ENCODE data around the gene MYO1C. TPM values are rescaled to one million over a fixed set of nuclear protein-coding genes. Genes with fewer than 3 reads are reported as not detected.
A peak's percentile ranks its signal among the peaks of the same experiment; 100 is the strongest.

MYO1C gene
- total and polyA plus RNA-seq, 9 of the 15 experiments (the other 6 are each of a cell fraction or from before 2014, with no cell fraction given) = 0.46 to 32.5 (median 11.6) TPM

- TF ChIP-seq, protein P1, sequence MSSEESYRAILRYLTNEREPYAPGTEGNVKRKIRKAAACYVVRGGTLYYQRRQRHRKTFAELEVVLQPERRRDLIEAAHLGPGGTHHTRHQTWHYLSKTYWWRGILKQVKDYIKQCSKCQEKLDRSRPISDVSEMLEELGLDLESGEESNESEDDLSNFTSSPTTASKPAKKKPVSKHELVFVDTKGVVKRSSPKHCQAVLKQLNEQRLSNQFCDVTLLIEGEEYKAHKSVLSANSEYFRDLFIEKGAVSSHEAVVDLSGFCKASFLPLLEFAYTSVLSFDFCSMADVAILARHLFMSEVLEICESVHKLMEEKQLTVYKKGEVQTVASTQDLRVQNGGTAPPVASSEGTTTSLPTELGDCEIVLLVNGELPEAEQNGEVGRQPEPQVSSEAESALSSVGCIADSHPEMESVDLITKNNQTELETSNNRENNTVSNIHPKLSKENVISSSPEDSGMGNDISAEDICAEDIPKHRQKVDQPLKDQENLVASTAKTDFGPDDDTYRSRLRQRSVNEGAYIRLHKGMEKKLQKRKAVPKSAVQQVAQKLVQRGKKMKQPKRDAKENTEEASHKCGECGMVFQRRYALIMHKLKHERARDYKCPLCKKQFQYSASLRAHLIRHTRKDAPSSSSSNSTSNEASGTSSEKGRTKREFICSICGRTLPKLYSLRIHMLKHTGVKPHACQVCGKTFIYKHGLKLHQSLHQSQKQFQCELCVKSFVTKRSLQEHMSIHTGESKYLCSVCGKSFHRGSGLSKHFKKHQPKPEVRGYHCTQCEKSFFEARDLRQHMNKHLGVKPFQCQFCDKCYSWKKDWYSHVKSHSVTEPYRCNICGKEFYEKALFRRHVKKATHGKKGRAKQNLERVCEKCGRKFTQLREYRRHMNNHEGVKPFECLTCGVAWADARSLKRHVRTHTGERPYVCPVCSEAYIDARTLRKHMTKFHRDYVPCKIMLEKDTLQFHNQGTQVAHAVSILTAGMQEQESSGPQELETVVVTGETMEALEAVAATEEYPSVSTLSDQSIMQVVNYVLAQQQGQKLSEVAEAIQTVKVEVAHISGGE (CRISPR knock-in tag; IDR thresholded peaks at IDR 0.05) = peak in 1 of 3 experiments; percentile 59; a peak in 2 of 6 replicates
- peak; percentile 66 for TF ChIP-seq L3MBTL2 (IDR thresholded peaks at IDR 0.05)
- TF ChIP-seq HDAC1 (IDR thresholded peaks at IDR 0.05) = no peak
- TF ChIP-seq CXXC5 (CRISPR knock-in tag; IDR thresholded peaks at IDR 0.05) = peak; percentile 43
- TF ChIP-seq GATAD2B (IDR thresholded peaks at IDR 0.05; ENCODE audit: borderline replicate concordance) = peak; percentile 26; the same call in 1 of the 2 replicates
- 0 out of 4 replicates have a peak, but pooled peaks of 1 of the 2 experiments have one; percentile 10 for TF ChIP-seq ZNF639 (CRISPR knock-in tag; conservative IDR thresholded peaks at IDR 0.05 in 1 of 2, IDR thresholded peaks at IDR 0.05 in 1 of 2)
- TF ChIP-seq SAFB (IDR thresholded peaks at IDR 0.05; ENCODE audit: borderline replicate concordance, low read depth, low read length) = 0 out of 2 replicates have a peak, but pooled peaks have one; percentile 54
- TF ChIP-seq GABPA (tag; conservative IDR thresholded peaks at IDR 0.05; ENCODE audit: low read depth) = peak; percentile 62
- no peak for TF ChIP-seq ESRRB (CRISPR knock-in tag; IDR thresholded peaks at IDR 0.05; ENCODE audit: borderline replicate concordance)
- no peak for TF ChIP-seq RBM15 (IDR thresholded peaks at IDR 0.05; ENCODE audit: insufficient read depth, low read length)
Observed at GRCh38 chr17:1491443-1492248, 840 bp downstream of the MYO1C start (continued).
